GM18873 (cell line): ENCODE results near the gene RPL36.

Experiments used
- ATAC-seq: cut with Tn5 transposase; IDR thresholded peaks from one replicate; pipeline ENCODE4 v1.9.1; 2021; ENCODE audit warnings: mild to moderate bottlenecking, moderate library complexity, moderate number of reproducible peaks; ENCODE audit not compliant: unreplicated experiment, low FRiP score

RPL36 gene

GRCh38 chr19:5690125-5690954, at the start of gene RPL36:
Gene RPL36 (plus strand): TSS chr19:5690295. CDS start chr19:5690508, 213 bp downstream.
- ATAC-seq = no peak

DNA sequence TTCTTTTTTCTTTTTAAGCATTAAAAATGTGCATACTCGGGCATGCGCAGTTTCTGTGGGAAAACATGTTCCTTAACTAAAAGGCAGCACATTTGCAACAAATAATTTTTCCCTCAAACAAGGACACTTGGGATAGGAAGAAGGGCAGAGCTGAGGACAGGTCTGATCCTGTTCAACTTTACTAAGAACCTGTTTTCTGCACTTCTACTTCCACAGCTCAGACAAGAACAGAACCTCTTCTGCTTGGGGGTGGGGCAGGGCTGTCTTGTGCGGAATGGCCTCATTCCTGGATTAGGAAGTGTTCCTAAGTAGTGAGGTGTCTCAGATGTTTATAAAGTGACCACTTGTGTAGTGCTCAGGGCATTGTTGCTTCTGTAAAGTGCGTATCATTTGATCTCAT, 48.9 kb upstream of the RPL36 start:
- no peak for ATAC-seq

GRCh38 chr19:5642204-5642603, 47.9 kb upstream of the RPL36 start:
- no peak for ATAC-seq

- ATAC-seq = no peak
Observed at GRCh38 chr19:5643060-5643459, 47.0 kb upstream of the RPL36 start.

GRCh38 chr19:5644037-5644436, 46.1 kb upstream of the RPL36 start:
- no peak for ATAC-seq

DNA sequence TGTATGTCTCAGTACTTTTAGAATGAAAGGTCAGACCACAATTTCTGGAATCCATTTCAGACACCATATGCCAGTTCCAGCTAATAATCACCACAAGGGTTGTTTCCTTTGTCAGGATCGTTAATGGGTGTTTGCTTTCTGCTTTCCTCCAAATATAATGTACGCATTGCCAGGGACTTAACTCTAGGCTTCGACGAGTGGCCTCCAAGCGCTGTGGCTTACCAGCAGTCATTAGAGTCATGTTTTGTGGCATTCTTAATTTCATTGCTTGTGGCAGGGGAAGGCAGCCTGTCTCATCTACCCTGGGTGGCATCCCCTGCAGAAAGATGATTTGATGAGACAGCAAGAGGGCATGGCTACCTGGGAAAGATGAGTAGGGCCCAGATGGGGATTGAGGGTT, 44.7 kb upstream of the RPL36 start:
- ATAC-seq = no peak

- no peak for ATAC-seq
Observed at GRCh38 chr19:5646703-5647102, 43.4 kb upstream of the RPL36 start.

- no peak for ATAC-seq
Observed at GRCh38 chr19:5648464-5648863, 41.6 kb upstream of the RPL36 start.

DNA sequence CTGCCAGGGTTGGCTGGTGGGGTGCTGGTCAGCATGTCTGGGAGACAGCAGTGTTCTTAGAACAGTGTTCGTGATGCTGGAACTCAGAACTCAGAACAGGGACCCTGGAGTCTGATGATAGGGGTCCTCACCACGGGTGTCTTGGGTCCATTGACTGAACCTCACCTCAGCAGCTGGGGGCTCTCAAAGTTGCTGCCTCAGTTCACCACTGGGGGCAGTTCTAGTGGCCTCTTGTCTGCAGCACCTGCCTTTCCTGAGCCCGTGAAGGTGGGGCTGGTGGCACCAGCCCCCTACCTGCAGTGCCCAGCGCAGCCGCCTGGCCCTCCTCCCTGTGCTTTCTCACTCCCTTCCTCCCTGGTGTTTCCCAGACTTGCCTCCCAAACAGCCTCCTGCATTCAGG, 38.7 kb upstream of the RPL36 start:
- ATAC-seq = no peak

GRCh38 chr19:5652261-5652660, 37.8 kb upstream of the RPL36 start:
- no peak for ATAC-seq

DNA sequence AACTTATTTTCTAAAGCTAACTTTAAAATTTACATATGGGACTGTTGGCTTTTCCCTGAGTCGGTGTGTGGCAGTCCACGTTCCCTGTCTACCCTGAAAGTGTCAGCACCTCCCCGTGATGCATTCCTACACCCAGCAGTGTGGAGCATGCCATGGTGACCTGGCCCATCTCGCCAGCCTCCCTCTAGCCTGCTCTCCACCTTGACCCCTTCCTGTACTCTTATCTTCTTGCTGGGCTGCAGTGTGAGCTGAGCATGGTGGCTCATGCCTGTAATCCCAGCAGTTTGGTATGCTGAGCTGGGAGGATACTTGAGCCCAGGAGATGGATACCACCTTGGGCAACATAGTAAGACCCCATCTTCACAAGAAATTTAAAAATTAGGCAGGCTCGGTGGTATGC, 35.2 kb upstream of the RPL36 start:
- no peak for ATAC-seq

- no peak for ATAC-seq
Observed at GRCh38 chr19:5655412-5655811, 34.7 kb upstream of the RPL36 start.

DNA sequence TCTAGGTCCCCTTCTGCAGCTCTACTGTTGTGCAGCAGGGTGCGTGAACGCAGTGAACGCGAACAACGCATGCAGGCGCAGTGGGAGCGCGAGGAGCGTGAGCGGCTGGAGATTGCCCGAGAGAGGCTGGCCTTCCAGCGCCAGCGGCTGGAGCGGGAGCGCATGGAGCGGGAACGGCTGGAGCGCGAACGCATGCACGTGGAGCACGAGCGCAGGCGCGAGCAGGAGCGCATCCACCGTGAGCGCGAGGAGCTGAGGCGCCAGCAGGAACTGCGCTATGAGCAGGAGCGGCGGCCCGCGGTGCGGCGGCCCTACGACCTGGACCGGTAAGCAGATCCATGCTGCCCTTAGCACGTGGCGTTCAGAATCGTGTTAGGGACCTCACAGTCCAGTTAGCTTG, 28.6 kb upstream of the RPL36 start:
- ATAC-seq = no peak

- ATAC-seq = no peak
Observed at GRCh38 chr19:5663904-5664303, 26.2 kb upstream of the RPL36 start.

DNA sequence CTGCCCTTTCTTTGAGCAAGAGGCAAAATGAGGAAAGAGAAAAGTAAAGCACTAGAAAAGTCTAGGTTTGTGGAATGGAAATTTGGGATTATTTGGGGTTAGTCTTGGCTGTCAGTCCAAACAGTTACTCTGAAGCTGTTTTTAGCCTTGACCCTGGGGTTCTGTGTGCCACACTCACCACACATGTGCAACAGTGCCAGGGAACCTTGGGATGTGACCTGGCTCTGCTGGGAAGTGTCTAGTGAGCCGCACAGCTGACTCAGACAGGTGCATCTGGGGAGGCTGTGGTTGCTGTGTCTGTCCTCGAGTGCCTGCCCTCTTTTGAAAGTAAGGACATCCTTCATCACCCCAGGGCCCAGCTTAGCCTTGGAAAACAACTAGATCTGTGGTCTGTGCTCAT, 25.6 kb upstream of the RPL36 start:
- no peak for ATAC-seq

DNA sequence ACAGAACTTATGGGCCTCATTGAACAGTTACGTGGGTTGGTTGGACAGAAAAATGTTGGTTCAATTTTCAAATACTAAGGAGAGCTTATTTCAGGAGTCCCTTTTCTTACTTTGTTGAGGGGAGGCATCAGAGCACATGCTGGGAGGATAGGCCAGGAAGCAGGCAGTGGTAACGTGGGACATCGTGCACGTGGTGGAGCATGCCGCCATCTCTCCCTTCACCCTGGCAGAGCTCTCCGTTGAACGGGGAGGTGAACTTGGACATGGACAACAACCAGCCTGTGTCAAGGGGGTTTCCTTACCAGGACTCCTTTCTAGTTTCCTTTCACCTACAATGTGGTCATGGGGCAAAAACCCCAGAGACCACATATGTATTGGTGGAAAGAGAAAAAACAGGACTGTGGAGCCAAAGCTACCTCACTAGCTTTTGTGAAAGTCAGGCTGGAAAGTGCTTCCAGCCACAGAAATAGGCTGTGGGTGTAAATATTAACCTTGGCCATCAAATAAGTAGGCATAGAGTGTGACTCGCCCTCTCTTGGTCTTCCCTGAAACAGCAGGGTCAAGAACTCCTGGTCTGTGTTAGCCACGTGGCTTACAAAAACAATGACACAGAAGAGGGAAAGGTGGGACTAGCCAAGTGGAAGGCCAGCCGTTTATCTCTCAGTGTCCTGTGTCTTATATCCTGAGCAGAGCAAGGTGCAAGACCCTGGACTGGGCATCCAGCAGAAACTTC, 24.1 kb upstream of the RPL36 start:
- no peak for ATAC-seq

DNA sequence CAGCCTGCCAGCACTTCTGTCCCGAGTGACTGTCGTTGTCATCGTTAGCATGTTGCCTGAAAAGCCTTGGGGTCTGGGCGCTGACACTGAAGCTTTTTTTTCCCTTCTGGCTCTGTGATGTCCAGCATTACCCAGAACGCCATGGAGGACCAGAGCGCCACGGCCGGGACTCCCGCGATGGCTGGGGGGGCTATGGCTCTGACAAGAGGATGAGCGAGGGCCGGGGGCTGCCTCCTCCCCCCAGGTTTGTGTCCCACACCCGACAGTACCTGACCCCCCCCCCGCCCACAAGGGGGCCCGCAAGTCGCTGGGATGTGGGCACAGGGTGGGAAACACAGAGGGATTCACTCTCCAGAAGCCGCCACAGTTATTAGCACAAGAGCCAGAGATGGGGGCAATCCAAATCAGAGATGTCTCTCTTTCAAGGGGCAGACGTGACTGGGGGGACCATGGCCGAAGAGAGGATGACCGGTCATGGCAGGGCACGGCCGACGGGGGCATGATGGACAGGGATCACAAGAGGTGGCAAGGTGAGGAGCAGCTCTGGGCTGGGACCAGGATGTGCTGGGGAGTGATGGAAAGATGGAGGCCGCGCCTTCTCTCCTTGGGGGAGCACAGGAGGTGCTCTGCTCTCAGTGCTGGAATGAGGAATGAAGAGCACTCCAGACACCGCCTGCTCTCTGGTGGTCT, 23.0 kb upstream of the RPL36 start:
- no peak for ATAC-seq

DNA sequence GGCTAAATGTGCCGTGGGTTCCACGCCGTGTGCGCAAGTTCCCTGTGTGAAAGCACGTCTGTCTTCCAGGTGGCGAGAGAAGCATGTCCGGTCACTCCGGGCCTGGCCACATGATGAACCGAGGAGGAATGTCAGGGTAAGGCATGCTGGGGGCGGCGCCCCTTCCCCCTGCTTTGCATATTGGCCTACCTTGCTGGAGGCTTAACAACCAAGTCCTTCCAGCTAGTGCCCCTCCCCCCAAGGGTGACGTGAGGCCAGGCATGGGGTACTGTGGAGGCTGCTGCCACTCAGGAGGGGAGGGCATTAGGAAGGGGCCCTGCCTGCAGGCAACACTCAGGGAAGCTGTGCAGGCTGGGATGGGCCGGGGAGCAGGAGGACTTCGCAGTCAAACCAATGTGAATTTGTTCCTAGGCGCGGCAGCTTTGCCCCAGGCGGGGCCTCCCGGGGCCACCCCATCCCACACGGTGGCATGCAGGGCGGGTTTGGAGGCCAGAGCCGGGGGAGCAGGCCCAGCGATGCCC, 22.3 kb upstream of the RPL36 start:
- ATAC-seq = no peak

- no peak for ATAC-seq
Observed at GRCh38 chr19:5669212-5669611, 20.9 kb upstream of the RPL36 start.

DNA sequence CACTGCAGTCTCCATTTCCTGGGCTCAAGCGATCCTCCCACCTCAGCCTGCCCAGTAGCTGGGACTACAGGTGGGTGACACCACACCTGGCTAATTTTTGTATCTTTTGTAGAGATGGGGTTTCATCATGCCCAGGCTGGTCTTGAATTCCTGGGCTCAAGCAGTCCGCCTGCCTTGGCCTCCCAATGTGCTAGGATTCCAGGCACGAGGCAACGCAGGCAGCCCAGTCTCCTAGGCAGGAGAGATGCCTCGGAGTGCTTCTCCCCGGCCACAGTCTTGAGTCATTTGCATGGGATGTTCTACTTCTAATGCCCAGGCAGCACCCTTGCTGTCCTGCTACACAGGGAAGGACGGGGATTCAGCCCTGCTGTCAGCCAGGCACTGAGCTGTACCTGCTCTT, 18.5 kb upstream of the RPL36 start:
- no peak for ATAC-seq
